Osteocyte (in vitro differentiated cells): Measurements from ENCODE around the gene SDC3. TPM values are rescaled to one million over a fixed set of nuclear protein-coding genes. Genes with fewer than 3 reads are reported as not detected.

Source experiments
- DNase-seq: peaks from one replicate; pipeline ENCODE4 v3.0.0; 2021; ENCODE audit warnings: mixed read lengths; ENCODE audit not compliant: unreplicated experiment; ENCODE audit errors: extremely low spot score
- H3K27ac Mint-ChIP-seq: one replicate; pipeline ENCODE4 v1.8.0; 2021; ENCODE audit warnings: mild to moderate bottlenecking, mixed read lengths; ENCODE audit not compliant: unreplicated experiment
- H3K27me3 Mint-ChIP-seq: one replicate; pipeline ENCODE4 v1.8.0; 2021; ENCODE audit warnings: mixed read lengths; ENCODE audit not compliant: unreplicated experiment
- H3K36me3 Mint-ChIP-seq: one replicate; pipeline ENCODE4 v1.8.0; 2021; ENCODE audit warnings: mixed read lengths; ENCODE audit not compliant: unreplicated experiment
- H3K4me1 Mint-ChIP-seq: one replicate; pipeline ENCODE4 v1.8.0; 2021; ENCODE audit warnings: mixed read lengths; ENCODE audit not compliant: unreplicated experiment
- H3K4me3 Mint-ChIP-seq: one replicate; pipeline ENCODE4 v1.8.0; 2021; ENCODE audit warnings: mild to moderate bottlenecking, moderate library complexity, mixed read lengths; ENCODE audit not compliant: unreplicated experiment
- H3K9me3 Mint-ChIP-seq: one replicate; pipeline ENCODE4 v1.8.0; 2021; ENCODE audit warnings: mixed read lengths; ENCODE audit not compliant: unreplicated experiment
- CTCF ChIP-seq: fragments of 200-600 bp; sonication (generic); IDR thresholded peaks from 2 replicates; pipeline ENCODE4 v1.5.0; 2021; ENCODE audit warnings: antibody characterized with exemption, mild to moderate bottlenecking, moderate library complexity
- total RNA-seq: library from RNA; stranded (reverse); gene quantifications from 2 replicates; pipeline ENCODE4 v1.2.1, GENCODE V29; 2021

Gene SDC3
- total RNA-seq, 1 donor from 2014 or later = 54.4 TPM

GRCh38 chr1:30893776-30894507 lies 14.6 kb downstream of the SDC3 start:
- DNase-seq = no peak
- H3K27ac Mint-ChIP-seq = no peak overlapping the region
- no peaks in the 10 kb centered on the region for H3K27me3 Mint-ChIP-seq
- no peak overlapping the region for H3K4me3 Mint-ChIP-seq
- no peaks in the 10 kb centered on the region for H3K36me3 Mint-ChIP-seq
- TF ChIP-seq CTCF = no peak
- H3K4me1 Mint-ChIP-seq = peaks cover 10% of the 10 kb centered on the region
- no peaks in the 10 kb centered on the region for H3K9me3 Mint-ChIP-seq

- Mint-ChIP-seq H3K36me3 (no peaks in the 10 kb centered on the region), H3K27ac (no peak overlapping the region), H3K4me1 (peaks cover 23% of the 10 kb centered on the region), H3K4me3 (no peak overlapping the region), H3K9me3 (no peaks in the 10 kb centered on the region), H3K27me3 (no peaks in the 10 kb centered on the region)
- TF ChIP-seq CTCF = no peak
- no peak for DNase-seq
Observed at GRCh38 chr1:30892671-30893073, 15.9 kb downstream of the SDC3 start.

DNA sequence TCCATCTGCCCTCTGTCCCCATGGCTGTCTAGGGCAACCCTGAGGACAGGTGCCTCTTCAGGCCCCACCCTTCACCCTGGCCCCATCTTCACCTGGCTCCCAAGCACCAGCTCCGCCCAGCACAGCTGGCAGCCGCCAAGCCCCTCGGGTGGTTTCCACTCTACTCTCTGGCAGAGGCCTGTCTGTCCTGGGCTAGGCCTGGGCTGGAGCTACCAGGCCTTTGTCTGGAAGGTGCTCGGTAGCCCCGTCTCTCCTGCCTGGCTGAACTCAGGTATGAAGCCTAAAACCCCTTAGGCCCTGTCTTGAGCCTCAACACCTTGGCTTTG lies 17.4 kb downstream of the SDC3 start:
- no peaks in the 10 kb centered on the region for H3K27me3 Mint-ChIP-seq
- TF ChIP-seq CTCF = no peak
- peaks cover 27% of the 10 kb centered on the region for H3K4me1 Mint-ChIP-seq
- no peak for DNase-seq
- no peak overlapping the region for H3K27ac Mint-ChIP-seq
- H3K9me3 Mint-ChIP-seq = no peaks in the 10 kb centered on the region
- H3K36me3 Mint-ChIP-seq = no peaks in the 10 kb centered on the region
- no peak overlapping the region for H3K4me3 Mint-ChIP-seq

DNA sequence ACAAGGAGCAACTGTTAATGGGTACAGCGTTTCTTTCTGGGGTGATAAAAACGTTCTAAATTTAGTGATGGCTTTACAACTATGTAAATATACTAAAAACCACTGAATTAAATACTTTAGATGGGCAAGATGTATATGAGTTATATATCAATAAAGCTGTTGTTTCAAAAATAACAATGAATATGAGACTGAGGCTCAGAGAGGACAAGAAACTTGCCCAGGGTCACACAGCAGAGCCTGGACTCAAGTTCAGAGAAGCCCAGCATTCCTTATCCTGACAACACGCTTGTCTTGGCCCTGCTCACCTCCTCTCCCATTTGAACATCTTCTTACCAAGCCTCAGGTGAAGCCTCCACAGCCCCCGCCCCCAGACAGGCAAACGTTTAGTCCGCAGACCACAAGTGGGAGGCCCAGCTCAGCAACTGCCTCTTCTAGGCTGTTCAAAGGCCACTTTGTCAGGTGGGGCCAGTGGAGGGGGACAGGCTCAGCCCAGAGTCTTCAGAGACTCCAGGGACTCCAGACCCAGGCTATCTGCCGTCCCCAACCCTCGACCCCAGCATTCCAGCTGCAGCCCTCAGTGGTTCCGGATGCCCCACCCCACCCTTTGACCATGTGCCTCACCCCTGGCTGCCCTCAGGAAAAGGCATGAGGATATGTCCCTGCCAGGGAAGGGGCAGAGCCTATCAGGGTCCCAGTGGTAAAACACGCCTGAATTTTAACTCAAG lies 17.9 kb downstream of the SDC3 start:
- H3K27me3 Mint-ChIP-seq = no peaks in the 10 kb centered on the region
- no peaks in the 10 kb centered on the region for H3K9me3 Mint-ChIP-seq
- no peak for DNase-seq
- H3K27ac Mint-ChIP-seq = no peak overlapping the region
- H3K36me3 Mint-ChIP-seq = no peaks in the 10 kb centered on the region
- H3K4me1 Mint-ChIP-seq = peaks cover 23% of the 10 kb centered on the region
- TF ChIP-seq CTCF = no peak
- H3K4me3 Mint-ChIP-seq = no peak overlapping the region

DNA sequence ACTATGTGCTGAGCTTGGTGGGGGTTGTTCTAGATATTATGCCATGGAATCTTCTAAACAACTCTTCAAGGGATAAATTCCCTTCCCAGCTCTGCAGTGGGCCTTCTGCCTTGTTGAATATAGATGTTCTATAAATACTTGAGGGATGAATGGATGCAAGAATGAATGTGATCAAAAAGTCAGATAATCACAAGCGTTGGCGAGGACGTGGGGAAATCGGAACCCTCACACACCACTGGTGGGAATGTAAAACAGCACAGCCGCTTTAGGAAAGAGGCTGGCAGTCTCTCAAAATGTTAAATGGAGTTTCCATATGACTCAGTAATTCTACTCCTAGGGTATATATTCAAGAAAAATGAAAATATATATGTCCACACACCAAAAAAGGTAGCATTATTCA lies 19.0 kb downstream of the SDC3 start:
- no peak overlapping the region for H3K4me3 Mint-ChIP-seq
- no peaks in the 10 kb centered on the region for H3K9me3 Mint-ChIP-seq
- no peaks in the 10 kb centered on the region for H3K27me3 Mint-ChIP-seq
- no peak for DNase-seq
- H3K36me3 Mint-ChIP-seq = no peaks in the 10 kb centered on the region
- TF ChIP-seq CTCF = no peak
- H3K4me1 Mint-ChIP-seq = peaks cover 23% of the 10 kb centered on the region
- H3K27ac Mint-ChIP-seq = no peak overlapping the region
